Loucy (cell line): ENCODE measurements around the gene TTC21A.

Experiments
- EZH2phosphoT487 ChIP-seq: fragments of 200-600 bp; IDR thresholded peaks from 2 replicates; pipeline ENCODE4 v1.6.1; 2018; ENCODE audit warnings: antibody characterized with exemption, mild to moderate bottlenecking, moderate library complexity, borderline replicate concordance
- TF ChIP-seq, protein P1 (sequence below): fragments of 200-600 bp; sonication (generic); conservative IDR thresholded peaks from 2 replicates; pipeline ENCODE4 v1.5.1; 2014; ENCODE audit warnings: mild to moderate bottlenecking, antibody characterized with exemption, low read length

DNA sequence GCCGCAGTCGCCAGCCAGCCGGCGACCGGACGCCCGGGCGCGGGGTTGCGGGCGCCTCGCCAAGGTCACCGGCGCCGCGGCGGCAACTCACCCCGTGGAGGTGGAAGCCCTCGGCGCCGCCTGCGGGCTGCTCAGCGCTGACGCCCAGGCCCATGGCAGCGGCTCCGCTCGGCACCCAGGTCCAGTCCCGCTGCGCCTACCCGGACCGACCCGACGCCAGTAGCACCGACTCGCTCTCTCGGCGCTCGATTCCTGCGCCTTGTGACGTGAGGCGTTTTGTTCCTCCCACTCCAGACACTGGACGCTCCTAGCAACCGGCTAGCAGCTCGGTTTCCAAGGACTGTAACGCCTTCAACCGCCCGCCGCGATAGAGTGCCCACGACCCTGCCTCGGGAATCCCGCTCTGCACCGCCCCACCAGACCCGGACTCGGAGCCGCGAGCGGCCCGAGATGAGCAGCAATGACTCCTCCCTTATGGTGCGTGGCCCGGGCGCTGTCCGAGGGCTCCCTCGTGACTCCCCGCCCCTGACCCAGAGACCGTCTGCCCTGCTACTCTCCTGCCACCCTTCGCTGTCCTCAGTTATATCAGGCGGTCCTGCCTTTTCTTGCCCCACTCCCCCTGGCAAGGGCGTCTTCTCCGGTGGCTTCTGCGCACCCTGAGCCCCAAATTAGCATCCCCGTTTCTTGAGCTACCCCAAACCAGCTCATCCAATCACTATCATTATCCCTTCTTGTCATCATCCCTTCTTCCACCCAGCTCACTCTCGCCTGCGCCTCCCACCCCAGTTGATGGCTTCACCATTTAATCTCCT lies at the start of gene TTC21A, which contains the start of gene GORASP1:
- TF ChIP-seq, protein P1, sequence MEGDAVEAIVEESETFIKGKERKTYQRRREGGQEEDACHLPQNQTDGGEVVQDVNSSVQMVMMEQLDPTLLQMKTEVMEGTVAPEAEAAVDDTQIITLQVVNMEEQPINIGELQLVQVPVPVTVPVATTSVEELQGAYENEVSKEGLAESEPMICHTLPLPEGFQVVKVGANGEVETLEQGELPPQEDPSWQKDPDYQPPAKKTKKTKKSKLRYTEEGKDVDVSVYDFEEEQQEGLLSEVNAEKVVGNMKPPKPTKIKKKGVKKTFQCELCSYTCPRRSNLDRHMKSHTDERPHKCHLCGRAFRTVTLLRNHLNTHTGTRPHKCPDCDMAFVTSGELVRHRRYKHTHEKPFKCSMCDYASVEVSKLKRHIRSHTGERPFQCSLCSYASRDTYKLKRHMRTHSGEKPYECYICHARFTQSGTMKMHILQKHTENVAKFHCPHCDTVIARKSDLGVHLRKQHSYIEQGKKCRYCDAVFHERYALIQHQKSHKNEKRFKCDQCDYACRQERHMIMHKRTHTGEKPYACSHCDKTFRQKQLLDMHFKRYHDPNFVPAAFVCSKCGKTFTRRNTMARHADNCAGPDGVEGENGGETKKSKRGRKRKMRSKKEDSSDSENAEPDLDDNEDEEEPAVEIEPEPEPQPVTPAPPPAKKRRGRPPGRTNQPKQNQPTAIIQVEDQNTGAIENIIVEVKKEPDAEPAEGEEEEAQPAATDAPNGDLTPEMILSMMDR = no peak
- no peak for TF ChIP-seq EZH2phosphoT487
